MM.1S (cell line): ENCODE data around the gene RIC1.

Experiments
- CTCF ChIP-seq: fragments of 300-600 bp; sonication (generic); IDR thresholded peaks from 2 replicates; pipeline ENCODE4 v1.5.1; 2016; ENCODE audit warnings: antibody characterized with exemption, low read length, mixed read lengths
- EZH2 ChIP-seq: fragments of 300-600 bp; sonication (generic); optimal IDR thresholded peaks from 2 replicates; pipeline ENCODE3; 2017; ENCODE audit warnings: low read depth, mild to moderate bottlenecking, antibody characterized with exemption, low read length, mixed read lengths
- EZH2phosphoT487 ChIP-seq: fragments of 300-600 bp; sonication (generic); IDR thresholded peaks from 2 replicates; pipeline ENCODE4 v1.6.1; 2018; ENCODE audit warnings: antibody characterized with exemption, low read length

- TF ChIP-seq CTCF (no peak), EZH2 (no peak), EZH2phosphoT487 (no peak)
Measured at GRCh38 chr9:5587024-5587423, 41.9 kb upstream of the RIC1 start.
